Coronary artery (tissue), 2 donors: ENCODE data around the gene PCAT6.

Source experiments
- DNase-seq: peaks from one replicate; pipeline ENCODE4 v3.0.0-alpha.2; 2017; ENCODE audit warnings: low spot score
- H3K27ac ChIP-seq, 2 donors: fragments of 200-600 bp; sonication (generic); one replicate each; pipeline ENCODE4 v1.5.1; 2016 to 2019
- H3K4me3 ChIP-seq: fragments of 200-600 bp; sonication (generic); 2 replicates; pipeline ENCODE4 v1.5.1; 2016; ENCODE audit warnings: mild to moderate bottlenecking, moderate library complexity
- CTCF ChIP-seq: fragments of 200-600 bp; sonication (generic); IDR thresholded peaks from one replicate; pipeline ENCODE4 v1.5.1; 2019; ENCODE audit warnings: antibody characterized with exemption

The PCAT6 gene

GRCh38 chr1:202801175-202801574 lies 9.6 kb upstream of the PCAT6 start:
- Histone ChIP-seq H3K4me3 (no peak overlapping the region), H3K27ac (no peak overlapping the region)
- DNase-seq, result no peak
- no peak for TF ChIP-seq CTCF

GRCh38 chr1:202802034-202802433 lies 8.7 kb upstream of the PCAT6 start:
- Histone ChIP-seq H3K4me3 (no peak overlapping the region), H3K27ac (no peak overlapping the region)
- DNase-seq, result no peak
- no peak for TF ChIP-seq CTCF

DNA sequence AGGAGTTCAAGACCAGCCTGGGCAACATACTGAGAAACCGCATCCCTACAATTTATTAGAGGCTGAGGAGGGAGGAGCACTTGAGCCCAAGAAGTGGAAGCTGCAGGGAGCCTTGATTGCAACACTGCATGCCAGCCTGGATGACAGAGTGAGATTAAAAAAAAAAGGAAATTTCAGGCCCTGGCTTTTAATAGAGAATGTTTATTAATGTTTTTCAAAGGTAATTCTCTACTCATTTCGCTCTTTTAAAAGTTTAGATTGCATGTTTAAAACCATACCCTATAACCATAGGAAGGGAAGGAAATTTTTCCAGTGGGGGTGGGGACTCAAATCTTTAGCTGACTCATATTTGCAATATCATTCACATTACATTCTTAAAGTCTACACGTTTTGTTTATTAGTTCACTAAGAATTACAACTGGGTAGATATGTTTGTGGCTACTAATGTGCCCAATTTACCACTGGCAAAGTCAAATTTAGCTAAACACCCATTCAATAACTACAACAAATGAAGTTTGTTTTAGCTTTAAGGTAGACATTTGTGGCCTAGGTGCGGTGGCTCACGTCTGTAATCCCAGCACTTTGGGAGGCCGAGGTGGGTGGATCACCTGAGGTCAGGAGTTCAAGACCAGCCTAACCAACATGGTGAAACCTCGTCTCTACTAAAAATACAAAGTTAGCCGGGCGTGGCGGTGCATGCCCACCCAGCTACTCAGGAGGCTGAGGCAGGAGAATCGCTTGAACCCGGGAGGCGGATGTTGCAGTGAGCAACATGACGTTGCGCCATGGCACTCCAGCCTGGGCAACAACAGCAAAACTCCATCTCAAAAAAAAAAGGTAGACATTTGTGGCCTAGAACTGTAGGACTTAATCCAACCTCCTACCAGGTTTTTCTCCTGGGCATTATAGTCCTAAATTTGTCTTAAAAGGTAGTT lies 7.5 kb upstream of the PCAT6 start:
- no peak for DNase-seq
- H3K4me3 ChIP-seq, result no peak overlapping the region
- TF ChIP-seq CTCF, result no peak
- H3K27ac ChIP-seq, result no peak overlapping the region

DNA sequence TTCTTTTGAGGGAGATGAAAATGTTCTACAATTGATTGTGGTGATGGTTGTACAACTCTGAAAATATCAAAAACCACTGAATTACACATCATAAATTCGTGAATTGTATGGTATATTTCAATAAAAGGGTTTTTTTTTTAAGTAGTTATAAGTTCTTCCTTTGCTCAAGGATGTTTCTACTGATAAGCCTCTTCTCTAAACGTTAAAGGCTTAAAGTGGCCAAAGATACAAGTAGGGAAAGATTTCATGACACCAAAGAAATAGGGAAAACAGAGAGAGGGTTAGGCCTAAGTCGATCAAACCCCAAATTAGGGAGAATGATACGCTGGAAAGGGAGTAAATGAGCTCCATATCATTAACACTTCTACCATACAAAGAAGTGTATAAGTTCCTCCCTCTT lies 6.6 kb upstream of the PCAT6 start:
- no peak overlapping the region for H3K4me3 ChIP-seq
- TF ChIP-seq CTCF, result no peak
- DNase-seq, result no peak
- H3K27ac ChIP-seq, result no peak overlapping the region

DNA sequence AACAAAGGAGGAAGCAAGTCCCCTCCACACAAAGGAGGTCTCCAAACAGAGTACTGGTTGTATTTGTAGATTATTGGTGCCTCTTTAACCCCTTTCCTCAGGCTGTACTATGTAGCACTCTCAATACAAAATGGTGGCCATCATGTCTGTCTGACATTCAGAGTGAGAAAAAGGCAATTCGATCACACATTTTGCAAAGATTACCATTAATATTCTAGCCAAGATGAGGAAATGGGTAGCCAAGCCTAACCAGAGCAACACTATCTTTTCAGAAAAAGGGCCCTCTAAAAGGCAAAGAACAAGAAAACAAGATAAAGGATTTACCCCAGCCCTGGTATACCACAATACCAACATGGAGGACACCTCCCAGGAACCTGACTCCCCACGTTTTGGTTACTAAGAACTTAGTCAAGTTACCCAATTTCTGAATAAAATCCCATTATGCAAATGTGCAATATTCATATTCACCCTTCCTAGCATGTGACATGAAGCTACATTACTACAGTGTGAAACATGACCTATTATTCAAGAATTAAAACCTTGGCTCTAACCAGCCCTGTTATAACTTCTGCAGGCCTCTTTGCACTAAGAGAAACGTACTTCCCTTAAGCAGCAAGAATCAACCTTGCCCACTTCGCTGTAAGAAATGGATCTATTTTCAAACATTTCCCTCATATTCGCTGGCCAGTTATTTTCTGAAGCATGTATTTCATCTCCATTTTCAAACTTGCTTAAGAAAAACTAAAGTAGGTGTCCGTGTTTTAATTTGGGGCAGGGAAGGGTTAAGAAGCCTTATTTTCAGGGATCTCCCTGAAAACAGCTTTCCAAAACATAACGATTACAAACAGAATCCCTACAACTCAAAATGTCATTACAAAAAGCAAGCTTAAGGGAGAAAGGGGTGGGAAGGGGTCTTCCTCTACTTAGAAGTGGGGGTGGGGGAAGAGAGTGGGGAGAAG lies 4.6 kb upstream of the PCAT6 start:
- peak overlapping the region; percentile 74 to 92 for H3K27ac ChIP-seq

DNA sequence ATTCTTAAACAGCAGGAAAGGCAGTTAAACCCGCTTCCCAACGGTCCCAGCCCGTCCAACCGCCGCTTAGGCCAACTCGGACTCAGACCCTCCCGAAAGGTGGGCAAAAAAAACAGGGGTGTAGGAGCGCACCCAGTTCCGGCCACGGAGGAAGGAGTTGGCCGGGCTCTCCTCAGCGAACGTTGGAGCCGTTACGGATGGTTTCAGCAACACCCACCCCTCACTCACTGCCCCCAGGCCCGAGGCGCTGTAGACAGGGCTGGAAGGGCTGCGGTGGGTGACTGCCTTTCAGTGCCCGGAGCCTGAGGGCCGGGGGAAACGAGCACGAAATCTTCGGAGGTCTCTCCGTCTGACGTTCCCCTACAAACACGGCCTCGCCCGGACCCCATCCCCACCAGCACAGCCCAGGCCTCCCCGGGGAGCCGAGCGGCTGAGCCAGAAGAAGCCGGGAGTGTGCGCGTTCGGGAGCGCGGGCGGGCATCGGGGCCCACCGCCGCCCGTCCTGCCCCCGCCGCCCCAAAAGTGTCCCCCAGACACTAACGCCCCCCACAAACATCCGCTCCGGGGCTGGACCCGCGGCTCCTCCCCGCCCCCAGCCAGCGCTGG lies 3.8 kb upstream of the PCAT6 start:
- Histone ChIP-seq H3K27ac (peak overlapping the region; percentile 74 to 92), H3K4me3 (peak overlapping the region; percentile 96)
- no peak for DNase-seq
- TF ChIP-seq CTCF, result no peak

More for the DNA sequence above, 4.6 kb upstream of the PCAT6 start:
- H3K4me3 ChIP-seq, result peak overlapping the region; percentile 96
- TF ChIP-seq CTCF, result no peak
- DNase-seq, result no peak
